DMS53 (cell line): ENCODE data around the gene SOX10.

ENCODE experiments used
- DNase-seq: peaks from one replicate; lab custom pipeline; 2025; lab: John Stamatoyannopoulos, UW

SOX10 gene

GRCh38 chr22:37983860-37984791 lies at the start of gene SOX10:
Gene SOX10, minus strand, starts transcription at chr22:37984555. Its CDS starts 771 bp downstream, at chr22:37983784.
- no peak for DNase-seq

- DNase-seq = no peak
These were observed 49.3 kb upstream of the SOX10 start for GRCh38 chr22:38033522-38034277.

- no peak for DNase-seq
These were observed 48.5 kb upstream of the SOX10 start for GRCh38 chr22:38032681-38033521.

GRCh38 chr22:38031491-38031890 lies 47.1 kb upstream of the SOX10 start:
- no peak for DNase-seq

- no peak for DNase-seq
These were observed 46.2 kb upstream of the SOX10 start for GRCh38 chr22:38030311-38031133.

- DNase-seq = no peak
These were observed 45.5 kb upstream of the SOX10 start for GRCh38 chr22:38029901-38030300.

GRCh38 chr22:38029370-38029769 lies 45.0 kb upstream of the SOX10 start:
- DNase-seq = no peak

GRCh38 chr22:38028344-38029130 lies 44.2 kb upstream of the SOX10 start:
- no peak for DNase-seq

GRCh38 chr22:38027487-38027886 lies 43.1 kb upstream of the SOX10 start:
- DNase-seq = no peak

GRCh38 chr22:38026130-38027111 lies 42.1 kb upstream of the SOX10 start:
- no peak for DNase-seq

- no peak for DNase-seq
These were observed 41.2 kb upstream of the SOX10 start for GRCh38 chr22:38025514-38025913.

- no peak for DNase-seq
These were observed 38.7 kb upstream of the SOX10 start for GRCh38 chr22:38023045-38023444.

GRCh38 chr22:38021206-38021605 lies 36.9 kb upstream of the SOX10 start:
- DNase-seq = no peak

GRCh38 chr22:38018938-38019827 lies 34.8 kb upstream of the SOX10 start:
- no peak for DNase-seq

GRCh38 chr22:38017939-38018885 lies 33.9 kb upstream of the SOX10 start:
- no peak for DNase-seq

- DNase-seq = peak; percentile 10
These were observed 33.0 kb upstream of the SOX10 start for GRCh38 chr22:38017272-38017920.
